Measurements from ENCODE around the gene NHERF1. TPM values are rescaled to one million over a fixed set of nuclear protein-coding genes. Genes with fewer than 3 reads are reported as not detected.

Gene NHERF1
- total RNA-seq, 1 donor from 2014 or later: 63.8 TPM

DNA sequence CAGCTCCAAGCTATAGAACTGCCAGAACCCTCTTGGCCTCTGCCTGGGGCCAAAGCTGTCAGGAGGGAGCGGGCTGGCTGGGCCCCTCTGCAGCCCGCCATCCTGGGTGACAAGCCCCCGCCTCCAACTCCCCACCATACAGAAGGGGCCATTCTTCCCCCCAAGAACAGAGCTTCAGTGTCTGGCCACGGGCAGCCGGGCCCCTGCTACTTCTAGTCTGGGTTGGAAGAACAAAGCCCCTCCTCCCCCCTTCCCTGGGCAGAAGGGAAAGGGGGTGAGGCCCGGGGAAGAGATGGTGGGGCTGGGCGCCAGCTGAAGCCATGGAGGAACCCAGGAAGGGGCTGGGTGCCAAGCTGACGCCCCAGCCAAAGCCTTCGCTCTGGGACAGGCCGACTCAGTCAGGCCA, 18.7 kb downstream of the NHERF1 start:
- DNase-seq (ENCODE audit: low read depth): no peak

DNA sequence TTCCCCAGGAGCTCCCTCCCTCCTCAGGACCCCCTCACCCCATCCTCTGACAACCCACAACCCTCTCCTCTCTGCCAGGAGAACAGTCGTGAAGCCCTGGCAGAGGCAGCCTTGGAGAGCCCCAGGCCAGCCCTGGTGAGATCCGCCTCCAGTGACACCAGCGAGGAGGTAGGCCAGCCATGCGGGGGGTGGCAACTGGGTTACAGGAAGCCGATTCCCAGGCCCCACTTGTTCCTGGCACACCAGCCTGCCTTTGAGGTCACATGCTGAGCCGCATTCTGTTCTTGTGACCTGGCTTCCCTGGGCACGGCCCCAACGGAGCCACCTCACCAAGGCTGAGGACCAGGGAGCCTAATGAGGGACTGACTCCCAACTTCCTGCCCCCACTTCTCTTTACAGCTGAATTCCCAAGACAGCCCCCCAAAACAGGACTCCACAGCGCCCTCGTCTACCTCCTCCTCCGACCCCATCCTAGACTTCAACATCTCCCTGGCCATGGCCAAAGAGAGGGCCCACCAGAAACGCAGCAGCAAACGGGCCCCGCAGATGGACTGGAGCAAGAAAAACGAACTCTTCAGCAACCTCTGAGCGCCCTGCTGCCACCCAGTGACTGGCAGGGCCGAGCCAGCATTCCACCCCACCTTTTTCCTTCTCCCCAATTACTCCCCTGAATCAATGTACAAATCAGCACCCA, 19.8 kb downstream of the NHERF1 start:
- DNase-seq (ENCODE audit: low read depth): peak; percentile 86

DNA sequence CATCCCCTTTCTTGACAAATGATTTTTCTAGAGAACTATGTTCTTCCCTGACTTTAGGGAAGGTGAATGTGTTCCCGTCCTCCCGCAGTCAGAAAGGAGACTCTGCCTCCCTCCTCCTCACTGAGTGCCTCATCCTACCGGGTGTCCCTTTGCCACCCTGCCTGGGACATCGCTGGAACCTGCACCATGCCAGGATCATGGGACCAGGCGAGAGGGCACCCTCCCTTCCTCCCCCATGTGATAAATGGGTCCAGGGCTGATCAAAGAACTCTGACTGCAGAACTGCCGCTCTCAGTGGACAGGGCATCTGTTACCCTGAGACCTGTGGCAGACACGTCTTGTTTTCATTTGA, 20.3 kb downstream of the NHERF1 start:
- no peak for DNase-seq (ENCODE audit: low read depth)

DNA sequence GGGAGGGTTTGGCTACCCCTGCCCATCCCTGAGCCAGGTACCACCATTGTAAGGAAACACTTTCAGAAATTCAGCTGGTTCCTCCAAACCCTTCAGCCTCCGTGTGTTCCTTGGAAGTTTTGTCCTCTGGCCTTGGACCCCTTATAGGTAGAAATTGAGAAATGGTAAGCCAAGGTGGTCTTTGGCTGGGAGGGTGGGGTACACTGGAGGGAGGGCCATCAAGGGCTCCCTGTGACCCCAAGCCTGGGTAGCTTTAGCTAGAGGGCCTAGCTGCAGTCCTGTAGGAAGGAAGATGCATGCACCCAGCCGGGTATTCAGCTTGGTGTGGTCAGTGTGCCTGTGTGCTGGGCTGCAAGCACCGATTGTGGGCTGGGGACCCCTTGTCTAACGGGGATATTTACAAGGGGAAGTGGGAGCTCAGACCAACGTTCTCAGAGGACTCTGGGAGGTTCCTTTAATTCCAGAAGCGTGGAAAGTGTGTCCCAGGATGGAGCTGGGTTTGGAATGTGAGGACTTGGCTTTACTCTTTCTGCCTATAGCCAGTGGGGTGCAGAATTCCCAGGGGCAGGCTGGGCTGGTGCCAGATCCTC, 20.9 kb downstream of the NHERF1 start:
- no peak for DNase-seq (ENCODE audit: low read depth)

DNA sequence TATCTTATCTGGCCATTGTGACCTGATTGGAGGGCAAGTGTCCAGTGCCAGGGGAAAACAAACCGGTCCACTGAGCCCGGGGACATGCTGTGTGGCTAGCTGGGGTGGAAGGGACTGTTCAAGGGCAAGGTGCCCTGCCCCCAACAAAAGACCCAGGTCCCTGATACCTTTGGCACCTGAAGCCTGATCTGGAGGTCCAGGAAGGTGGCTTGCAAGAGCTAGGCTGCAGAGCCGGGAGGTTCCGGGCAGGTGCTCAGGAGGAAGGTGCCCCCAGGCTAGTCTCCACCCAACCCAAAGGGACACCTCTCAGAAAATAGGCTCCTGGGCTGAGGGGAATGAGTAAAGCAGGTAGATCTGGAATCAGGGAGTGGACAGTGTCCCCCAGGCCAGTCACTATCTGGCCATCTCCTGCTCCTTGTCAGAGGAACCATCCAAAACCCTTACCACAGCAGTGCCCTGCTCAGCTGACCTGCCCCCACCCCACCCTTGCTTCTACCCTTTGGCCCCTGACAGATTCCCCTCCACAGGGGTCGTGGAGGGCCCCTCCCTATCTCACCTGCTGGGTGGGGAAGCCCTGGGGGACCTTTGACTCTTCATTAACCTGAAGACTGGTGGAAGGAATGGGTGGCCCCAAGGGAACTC, 21.5 kb downstream of the NHERF1 start:
- no peak for DNase-seq (ENCODE audit: low read depth)

DNA sequence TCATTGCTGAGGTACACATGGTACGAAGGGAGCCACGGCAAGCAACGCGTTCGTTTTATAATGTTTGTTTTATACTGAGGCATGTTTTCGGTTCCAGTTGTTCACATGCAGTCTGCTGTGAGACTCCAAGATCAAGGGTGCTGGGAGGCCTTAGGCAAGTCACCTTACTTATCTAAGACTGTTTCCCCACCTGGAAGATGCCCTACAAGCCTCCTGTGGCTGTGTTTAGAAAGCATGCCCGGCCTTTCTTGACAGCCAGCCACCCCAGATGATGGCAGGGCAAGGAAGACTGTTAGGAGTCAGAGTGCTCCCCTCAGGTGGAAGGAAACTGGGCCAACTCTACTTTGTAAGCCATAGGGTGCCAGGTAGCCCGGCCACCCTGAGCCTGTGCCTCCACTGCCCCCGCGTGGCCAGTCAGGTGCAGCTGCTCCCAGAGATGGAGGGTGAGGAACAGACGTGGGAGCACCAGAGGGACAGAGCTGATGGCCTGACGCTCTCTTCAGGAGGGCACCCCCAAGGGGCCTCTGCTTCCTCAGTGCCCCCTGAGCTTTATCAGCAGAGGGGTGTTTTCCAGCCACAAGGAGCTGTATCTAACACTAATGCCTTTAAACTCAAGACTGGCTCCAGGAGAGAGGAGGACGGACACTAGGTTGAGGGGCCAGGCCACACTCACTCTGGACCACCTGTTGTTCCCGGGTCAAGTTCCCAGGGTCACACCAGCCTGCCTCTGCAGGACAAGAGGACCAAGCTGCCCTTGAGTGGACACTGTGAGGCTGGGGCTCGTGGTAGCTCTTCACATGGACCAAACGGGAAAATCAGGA, 22.3 kb downstream of the NHERF1 start:
- peak; percentile 51 for DNase-seq (ENCODE audit: low read depth)

DNA sequence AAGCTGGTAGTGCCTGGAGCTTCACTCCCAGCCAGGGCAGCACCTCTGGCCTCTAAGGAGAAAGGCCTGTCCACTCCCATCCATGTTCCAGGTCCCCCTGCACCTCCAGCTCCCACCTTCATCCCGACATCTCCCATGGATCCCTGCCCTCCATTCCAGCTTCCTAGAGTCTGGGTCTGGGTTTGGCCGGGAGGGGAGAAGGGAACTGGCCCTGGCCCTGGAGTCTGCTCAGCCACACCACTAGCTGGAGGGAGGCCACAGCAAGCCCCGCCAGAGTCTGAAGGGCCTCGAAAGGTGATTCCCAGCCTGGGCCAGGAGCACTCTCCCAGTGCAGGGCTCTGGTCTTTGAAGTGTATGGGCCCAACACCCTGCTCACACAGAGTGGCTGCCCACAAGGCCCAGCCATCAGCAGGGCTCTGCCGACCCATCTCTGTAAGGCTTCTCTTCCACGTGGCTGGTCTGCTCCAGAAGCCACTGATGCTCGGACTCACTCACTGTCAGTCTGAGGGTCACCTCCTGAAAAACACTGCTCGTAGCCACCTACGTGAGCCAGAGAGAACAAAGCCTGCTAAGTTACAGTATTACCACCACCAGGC, 23.0 kb downstream of the NHERF1 start:
- no peak for DNase-seq (ENCODE audit: low read depth)

- no peak for DNase-seq (ENCODE audit: low read depth)
Measured at GRCh38 chr17:74772053-74772452, 23.6 kb downstream of the NHERF1 start.

DNA sequence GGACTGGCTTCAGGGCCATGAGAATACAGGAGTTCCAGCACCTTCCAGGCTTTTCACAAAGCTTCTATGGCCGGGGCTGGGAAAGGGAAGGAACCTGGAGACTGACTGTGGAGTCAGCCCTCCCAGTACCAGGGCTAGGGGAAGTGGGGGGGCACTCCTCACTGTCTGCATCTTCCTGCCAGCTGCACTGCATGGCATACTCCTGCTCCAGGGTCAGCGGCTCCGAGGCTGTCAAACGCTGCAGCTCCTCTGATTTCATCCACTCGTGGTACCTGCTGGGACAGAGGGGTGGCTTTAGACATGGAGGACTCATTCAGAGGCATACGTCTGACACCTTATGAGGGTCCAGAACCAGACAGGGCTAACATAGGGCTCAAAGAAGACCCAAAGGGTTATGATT, 25.0 kb downstream of the NHERF1 start:
- DNase-seq (ENCODE audit: low read depth): no peak

- DNase-seq (ENCODE audit: low read depth): peak; percentile 51
Measured at GRCh38 chr17:74773871-74774286, 25.5 kb downstream of the NHERF1 start.

- DNase-seq (ENCODE audit: low read depth): no peak
Measured at GRCh38 chr17:74775409-74776043, 27.1 kb downstream of the NHERF1 start.

- DNase-seq (ENCODE audit: low read depth): peak; percentile 96
Measured at GRCh38 chr17:74776044-74776962, 27.9 kb downstream of the NHERF1 start, which contains the start of gene NAT9. Gene NAT9 (minus strand): TSS chr17:74776345. CDS start chr17:74775698, 647 bp downstream.

DNA sequence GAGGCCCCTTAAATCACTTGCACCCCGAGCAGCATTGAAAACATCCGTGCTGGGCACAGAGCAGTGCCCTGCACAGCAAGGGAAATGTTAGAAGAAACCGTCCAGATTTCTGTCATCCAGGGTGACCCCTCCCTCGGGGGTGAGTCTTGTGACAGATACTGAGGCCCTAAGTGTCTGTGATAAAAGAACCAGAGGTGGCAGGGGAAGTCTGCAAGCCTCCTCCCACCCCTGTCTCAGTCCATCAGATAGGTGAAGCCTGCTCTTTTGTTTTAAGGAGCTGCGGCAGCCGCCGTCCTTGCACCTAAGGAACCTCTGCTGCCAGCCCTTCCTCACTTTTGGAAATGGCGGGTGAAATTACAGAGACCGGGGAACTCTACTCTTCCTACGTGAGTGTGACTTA, 28.6 kb downstream of the NHERF1 start:
- no peak for DNase-seq (ENCODE audit: low read depth)

DNA sequence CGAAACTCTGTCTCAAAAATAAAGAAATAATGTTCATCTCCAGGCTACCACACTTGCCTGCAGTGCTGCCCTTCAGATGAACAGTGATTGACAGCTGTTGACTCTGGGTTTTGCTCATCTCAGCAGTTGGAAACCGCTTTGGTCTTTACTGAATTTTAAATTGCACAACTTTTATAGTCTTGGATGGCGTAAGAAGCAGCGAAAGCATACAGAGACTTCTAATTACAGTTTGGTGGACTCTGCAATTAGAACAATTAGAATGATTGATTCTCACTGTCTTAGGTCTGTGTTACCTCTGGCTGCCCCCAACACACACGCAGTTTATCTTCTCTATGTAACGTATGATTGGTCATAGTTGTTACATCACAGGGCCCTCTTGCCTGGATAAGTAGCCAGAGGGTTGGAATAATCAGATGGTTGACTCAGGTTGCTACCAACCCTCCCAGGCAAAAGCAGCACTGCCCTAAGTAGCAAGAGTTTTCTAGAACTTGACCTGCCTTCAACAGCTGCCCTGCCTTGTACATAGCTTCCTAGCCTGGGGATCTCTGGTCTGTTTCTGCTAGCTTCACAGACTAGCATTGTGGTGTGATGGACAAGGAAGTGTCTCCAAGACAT, 29.6 kb downstream of the NHERF1 start:
- DNase-seq (ENCODE audit: low read depth): no peak

DNA sequence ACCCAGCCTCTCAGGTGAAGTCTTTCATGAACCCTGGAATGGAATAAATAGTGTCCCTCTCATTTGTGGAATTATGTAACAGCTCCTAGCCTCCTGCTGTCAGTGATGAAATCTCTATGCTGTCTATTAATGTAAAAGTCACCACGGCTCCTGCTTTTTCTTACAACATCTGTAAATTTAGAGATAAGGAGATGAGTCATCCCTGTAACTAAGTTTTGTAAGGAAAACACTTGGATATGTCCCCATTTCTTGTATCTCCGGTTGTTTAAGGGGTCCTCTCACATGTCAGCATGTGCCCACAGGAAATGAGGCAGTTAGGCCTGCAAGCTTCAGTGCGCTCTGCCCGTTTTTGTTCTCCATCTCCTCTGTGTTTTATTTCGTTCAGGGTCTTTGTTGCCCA, 30.5 kb downstream of the NHERF1 start:
- DNase-seq (ENCODE audit: low read depth): no peak

GRCh38 chr17:74779501-74779900, 31.1 kb downstream of the NHERF1 start:
- no peak for DNase-seq (ENCODE audit: low read depth)

GRCh38 chr17:74779948-74780400, 31.5 kb downstream of the NHERF1 start:
- DNase-seq (ENCODE audit: low read depth): no peak

DNA sequence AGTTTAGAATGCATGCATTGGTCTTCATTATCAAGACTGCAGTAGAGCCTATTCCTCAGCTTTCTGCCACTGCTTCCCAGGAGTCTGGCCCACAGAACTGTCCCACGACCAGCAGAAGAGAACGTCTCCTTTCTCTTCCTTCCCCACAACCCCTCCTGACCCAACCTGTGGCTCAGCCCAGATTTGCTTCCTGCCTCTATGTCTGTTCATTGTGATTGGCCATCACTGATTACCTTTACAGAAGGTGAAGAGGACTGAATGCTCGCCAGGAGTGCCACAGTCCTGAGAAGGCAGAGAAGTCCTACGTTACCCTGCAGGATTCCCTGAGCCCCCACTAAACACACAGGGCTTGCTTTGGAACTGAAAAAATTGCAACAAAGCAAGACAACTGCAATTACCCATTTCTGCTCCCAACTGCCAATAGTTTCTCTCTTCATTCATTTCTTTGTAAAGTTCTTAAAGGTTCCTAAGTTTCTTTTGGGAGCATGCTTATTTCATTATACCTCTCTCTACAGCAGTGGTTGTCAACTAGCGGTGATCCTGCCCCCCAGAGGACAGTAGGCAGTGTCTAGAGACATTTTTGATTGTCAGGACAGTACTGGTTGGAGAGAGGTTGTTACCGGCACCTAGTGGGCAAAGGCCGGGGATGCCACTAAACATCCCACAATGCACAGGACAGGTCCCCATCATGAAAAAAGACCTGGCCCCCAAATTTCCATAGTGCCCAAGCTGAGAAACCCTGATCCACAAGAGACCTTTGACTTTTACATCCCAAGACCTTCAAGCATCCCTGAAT, 32.2 kb downstream of the NHERF1 start:
- DNase-seq (ENCODE audit: low read depth): peak; percentile 59
